ENCODE data around the gene JOSD2.

DNA sequence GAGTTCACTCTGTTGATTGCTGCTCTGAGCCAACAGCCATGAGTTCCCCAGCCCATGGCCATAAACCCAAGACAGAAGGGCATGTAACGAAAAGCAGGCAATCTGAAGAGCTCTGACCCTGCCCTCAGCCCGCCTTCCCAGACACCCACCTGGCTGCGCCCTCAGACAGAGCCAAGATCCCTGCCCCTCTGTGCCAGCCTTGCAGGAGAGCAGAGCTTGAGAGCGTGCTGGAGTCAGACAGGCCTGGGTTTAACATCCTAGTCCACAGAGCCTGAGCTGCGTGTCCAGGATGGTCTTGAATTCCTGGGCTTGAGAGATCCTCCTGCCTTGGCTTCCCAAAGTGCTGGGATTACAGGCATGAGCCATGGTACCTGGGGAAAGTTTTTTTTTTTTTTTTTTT lies 53.7 kb downstream of the JOSD2 start:
- TF ChIP-seq, protein P1, sequence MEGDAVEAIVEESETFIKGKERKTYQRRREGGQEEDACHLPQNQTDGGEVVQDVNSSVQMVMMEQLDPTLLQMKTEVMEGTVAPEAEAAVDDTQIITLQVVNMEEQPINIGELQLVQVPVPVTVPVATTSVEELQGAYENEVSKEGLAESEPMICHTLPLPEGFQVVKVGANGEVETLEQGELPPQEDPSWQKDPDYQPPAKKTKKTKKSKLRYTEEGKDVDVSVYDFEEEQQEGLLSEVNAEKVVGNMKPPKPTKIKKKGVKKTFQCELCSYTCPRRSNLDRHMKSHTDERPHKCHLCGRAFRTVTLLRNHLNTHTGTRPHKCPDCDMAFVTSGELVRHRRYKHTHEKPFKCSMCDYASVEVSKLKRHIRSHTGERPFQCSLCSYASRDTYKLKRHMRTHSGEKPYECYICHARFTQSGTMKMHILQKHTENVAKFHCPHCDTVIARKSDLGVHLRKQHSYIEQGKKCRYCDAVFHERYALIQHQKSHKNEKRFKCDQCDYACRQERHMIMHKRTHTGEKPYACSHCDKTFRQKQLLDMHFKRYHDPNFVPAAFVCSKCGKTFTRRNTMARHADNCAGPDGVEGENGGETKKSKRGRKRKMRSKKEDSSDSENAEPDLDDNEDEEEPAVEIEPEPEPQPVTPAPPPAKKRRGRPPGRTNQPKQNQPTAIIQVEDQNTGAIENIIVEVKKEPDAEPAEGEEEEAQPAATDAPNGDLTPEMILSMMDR (IDR thresholded peaks at IDR 0.05) = no peak
- no peak for TF ChIP-seq ZFX (IDR thresholded peaks at IDR 0.05; ENCODE audit: borderline replicate concordance)

All from 22Rv1 (cell line).